SK-N-MC (cell line): ENCODE results near the gene VSIG10L2.

Source experiments
- DNase-seq: peaks from one replicate; pipeline ENCODE4 v3.0.0-alpha.2; 2011; ENCODE audit warnings: low read depth, low spot score
- H3K27ac ChIP-seq: fragments of 200-600 bp; sonication (generic); 2 replicates; pipeline ENCODE4 v1.5.1; 2016; ENCODE audit warnings: mixed run types
- H3K36me3 ChIP-seq: fragments of 200-600 bp; sonication (generic); 2 replicates; pipeline ENCODE4 v1.6.1; 2017; ENCODE audit warnings: antibody characterized with exemption, low read length, mixed read lengths; ENCODE audit not compliant: insufficient read depth
- H3K4me3 ChIP-seq: fragments of 200-600 bp; sonication (generic); 2 replicates; pipeline ENCODE4 v1.5.1; 2016
- H3K9ac ChIP-seq: fragments of 200-600 bp; sonication (generic); 2 replicates; pipeline ENCODE4 v1.8.0; 2017; ENCODE audit warnings: mixed run types, mixed read lengths; ENCODE audit not compliant: insufficient read length
- H3K9me3 ChIP-seq: fragments of 200-600 bp; sonication (generic); 2 replicates; pipeline ENCODE4 v1.6.1; 2017; ENCODE audit warnings: low read depth, mild to moderate bottlenecking, antibody characterized with exemption, low read length, moderate library complexity, mixed read lengths
- EZH2 ChIP-seq: fragments of 200-600 bp; sonication (generic); IDR thresholded peaks from one replicate; pipeline ENCODE4 v1.6.1; 2017; ENCODE audit warnings: antibody characterized with exemption
- FOXP2 ChIP-seq: optimal IDR thresholded peaks from 2 replicates; pipeline ENCODE3; 2011; ENCODE audit warnings: mild to moderate bottlenecking, moderate library complexity; ENCODE audit not compliant: insufficient read depth; ENCODE audit errors: extremely low read length, control extremely low read depth
- POLR2AphosphoS5 ChIP-seq: IDR thresholded peaks from 2 replicates; pipeline ENCODE4 v1.6.1; 2012; ENCODE audit warnings: mild to moderate bottlenecking, low read depth, low read length, borderline replicate concordance

Gene VSIG10L2

GRCh38 chr11:125942771-125943428 lies 2.9 kb upstream of the VSIG10L2 start:
- H3K27ac ChIP-seq: no peak overlapping the region
- TF ChIP-seq EZH2 (no peak), POLR2AphosphoS5 (no peak), FOXP2 (no peak)
- H3K9me3 ChIP-seq: no peaks in the 10 kb centered on the region
- H3K36me3 ChIP-seq: no peaks in the 10 kb centered on the region
- no peak overlapping the region for H3K9ac ChIP-seq
- DNase-seq: no peak
- no peak overlapping the region for H3K4me3 ChIP-seq

DNA sequence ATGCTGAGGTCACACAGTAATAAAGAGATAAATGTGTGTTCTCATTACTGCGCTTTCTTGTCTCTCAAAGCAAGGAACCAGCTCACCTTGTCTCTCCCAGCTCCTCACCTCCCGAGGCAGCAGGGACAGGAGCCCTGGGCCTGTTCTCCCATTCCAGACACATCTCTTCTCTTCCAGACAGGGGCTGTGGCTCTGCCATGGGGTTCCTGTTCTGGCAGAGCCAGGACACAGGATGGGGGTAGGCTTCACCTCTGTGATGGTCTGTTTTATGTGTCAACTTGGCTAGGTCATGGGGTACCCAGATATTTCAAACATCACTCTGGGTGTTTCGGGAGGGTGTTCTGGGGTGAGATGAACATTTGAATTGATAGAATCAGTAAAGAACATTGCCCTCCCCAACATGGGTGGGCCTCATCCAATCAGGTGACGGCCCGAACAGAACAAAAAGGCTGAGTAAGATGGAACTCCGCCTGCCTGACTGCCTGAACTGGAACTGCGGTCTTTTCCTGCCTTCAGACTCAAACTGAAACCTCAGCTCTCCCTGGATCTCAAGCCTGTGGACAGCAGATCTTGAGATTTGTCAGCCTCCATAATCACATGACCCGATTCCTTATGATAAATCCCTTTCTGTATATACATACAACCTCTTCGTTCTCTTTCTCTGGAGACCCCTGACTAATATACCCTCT lies 2.0 kb upstream of the VSIG10L2 start:
- H3K9ac ChIP-seq: no peak overlapping the region
- TF ChIP-seq POLR2AphosphoS5 (no peak), EZH2 (no peak), FOXP2 (no peak)
- no peaks in the 10 kb centered on the region for H3K9me3 ChIP-seq
- no peak for DNase-seq
- no peak overlapping the region for H3K4me3 ChIP-seq
- no peaks in the 10 kb centered on the region for H3K36me3 ChIP-seq
- H3K27ac ChIP-seq: no peak overlapping the region

GRCh38 chr11:125944350-125945010 lies 1.4 kb upstream of the VSIG10L2 start:
- Histone ChIP-seq H3K27ac (no peak overlapping the region), H3K9me3 (no peaks in the 10 kb centered on the region), H3K9ac (no peak overlapping the region), H3K4me3 (no peak overlapping the region), H3K36me3 (no peaks in the 10 kb centered on the region)
- no peak for TF ChIP-seq POLR2AphosphoS5
- no peak for DNase-seq

GRCh38 chr11:125945011-125945796 lies 640 bp upstream of the VSIG10L2 start:
- Histone ChIP-seq H3K9ac (no peak overlapping the region), H3K9me3 (no peaks in the 10 kb centered on the region), H3K27ac (no peak overlapping the region), H3K4me3 (no peak overlapping the region), H3K36me3 (no peaks in the 10 kb centered on the region)
- DNase-seq: no peak
- no peak for TF ChIP-seq EZH2
- TF ChIP-seq POLR2AphosphoS5: no peak
- no peak for TF ChIP-seq FOXP2

GRCh38 chr11:125946712-125947418 lies 1.0 kb downstream of the VSIG10L2 start:
- Histone ChIP-seq H3K9me3 (no peaks in the 10 kb centered on the region), H3K27ac (no peak overlapping the region), H3K36me3 (no peaks in the 10 kb centered on the region), H3K4me3 (no peak overlapping the region), H3K9ac (no peak overlapping the region)
- TF ChIP-seq EZH2 (no peak), POLR2AphosphoS5 (no peak), FOXP2 (no peak)
- DNase-seq: no peak

GRCh38 chr11:125947419-125948277 lies 1.8 kb downstream of the VSIG10L2 start:
- Histone ChIP-seq H3K9ac (no peak overlapping the region), H3K36me3 (no peaks in the 10 kb centered on the region), H3K9me3 (no peaks in the 10 kb centered on the region), H3K27ac (no peak overlapping the region), H3K4me3 (no peak overlapping the region)
- no peak for DNase-seq
- no peak for TF ChIP-seq FOXP2
- TF ChIP-seq POLR2AphosphoS5: no peak
- TF ChIP-seq EZH2: no peak
